ENCODE results near the gene TET1.
"Not testable (repeated sequence)": the region's sequence is repeated elsewhere in the genome, so short reads cannot be mapped to it uniquely, and the experiment has no call there.

Gene TET1

GRCh38 chr10:68560186-68560942, at the start of gene TET1:
Gene TET1, plus strand, starts transcription at chr10:68560337. Its CDS starts 12,002 bp downstream, at chr10:68572339.
- peak; percentile 54 for DNase-seq

- DNase-seq, result not testable (repeated sequence)
These were observed 43.9 kb upstream of the TET1 start for GRCh38 chr10:68516216-68516615.

GRCh38 chr10:68516766-68517165, 43.4 kb upstream of the TET1 start:
- no peak for DNase-seq

GRCh38 chr10:68517188-68517587, 42.9 kb upstream of the TET1 start:
- DNase-seq, result no peak

GRCh38 chr10:68518609-68519008, 41.5 kb upstream of the TET1 start:
- DNase-seq, result not testable (repeated sequence)

- DNase-seq, result not testable (repeated sequence)
These were observed 34.6 kb upstream of the TET1 start for GRCh38 chr10:68525490-68526038.

GRCh38 chr10:68526634-68527307, 33.4 kb upstream of the TET1 start:
- no peak for DNase-seq

- DNase-seq, result no peak
These were observed 23.2 kb upstream of the TET1 start for GRCh38 chr10:68536973-68537372.

GRCh38 chr10:68537796-68538195, 22.3 kb upstream of the TET1 start:
- no peak for DNase-seq

- DNase-seq, result no peak
These were observed 16.9 kb upstream of the TET1 start for GRCh38 chr10:68543004-68543918.

GRCh38 chr10:68550747-68551411, 9.3 kb upstream of the TET1 start:
- peak; percentile 44 for DNase-seq

GRCh38 chr10:68553138-68553537, 7.0 kb upstream of the TET1 start:
- DNase-seq, result no peak

GRCh38 chr10:68553599-68553998, 6.5 kb upstream of the TET1 start:
- no peak for DNase-seq

- no peak for DNase-seq
These were observed 1.7 kb upstream of the TET1 start for GRCh38 chr10:68558478-68558877.

GRCh38 chr10:68559251-68559650, 886 bp upstream of the TET1 start:
- DNase-seq, result no peak

- DNase-seq, result no peak
These were observed 324 bp upstream of the TET1 start for GRCh38 chr10:68559841-68560185.

GRCh38 chr10:68560943-68561864, 1.1 kb downstream of the TET1 start:
- DNase-seq, result peak; percentile 5

GRCh38 chr10:68561865-68562649, 1.9 kb downstream of the TET1 start:
- DNase-seq, result peak; percentile 56

GRCh38 chr10:68562661-68563570, 2.8 kb downstream of the TET1 start:
- peak; percentile 3 for DNase-seq
